NCI-H1694 treated with DMSO at 0.1 percent for 48 hours (cell line): ENCODE results near the gene FAM78A.

Source experiments
- DNase-seq: peaks from one replicate; lab custom pipeline; 2025; lab: John Stamatoyannopoulos, UW

The FAM78A gene

GRCh38 chr9:131276094-131276888, at the start of gene FAM78A:
TSS of gene FAM78A (minus strand) at chr9:131276510. CDS start at chr9:131276179, 331 bp downstream.
- no peak for DNase-seq

GRCh38 chr9:131324736-131325679, 48.7 kb upstream of the FAM78A start:
- no peak for DNase-seq

- no peak for DNase-seq
Observed at GRCh38 chr9:131323629-131324028, 47.3 kb upstream of the FAM78A start.

- no peak for DNase-seq
Observed at GRCh38 chr9:131320031-131320685, 43.8 kb upstream of the FAM78A start.

- no peak for DNase-seq
Observed at GRCh38 chr9:131319486-131319885, 43.2 kb upstream of the FAM78A start.

GRCh38 chr9:131318231-131319085, 42.1 kb upstream of the FAM78A start:
- DNase-seq, result peak; percentile 83

- DNase-seq, result peak; percentile 15
Observed at GRCh38 chr9:131312822-131313770, 36.8 kb upstream of the FAM78A start.

- no peak for DNase-seq
Observed at GRCh38 chr9:131312246-131312645, 35.9 kb upstream of the FAM78A start.

- no peak for DNase-seq
Observed at GRCh38 chr9:131310833-131311554, 34.7 kb upstream of the FAM78A start.

GRCh38 chr9:131309530-131310276, 33.4 kb upstream of the FAM78A start:
- no peak for DNase-seq

GRCh38 chr9:131308906-131309529, 32.7 kb upstream of the FAM78A start:
- DNase-seq, result no peak

- no peak for DNase-seq
Observed at GRCh38 chr9:131308452-131308851, 32.1 kb upstream of the FAM78A start.

GRCh38 chr9:131307974-131308373, 31.7 kb upstream of the FAM78A start:
- DNase-seq, result no peak

GRCh38 chr9:131306397-131307004, 30.2 kb upstream of the FAM78A start:
- DNase-seq, result no peak

- no peak for DNase-seq
Observed at GRCh38 chr9:131304676-131305355, 28.5 kb upstream of the FAM78A start.

- no peak for DNase-seq
Observed at GRCh38 chr9:131303381-131304321, 27.3 kb upstream of the FAM78A start.
